ENCODE data around the gene TMSB15B.
"Not testable (repeated sequence)": the region's sequence is repeated elsewhere in the genome, so short reads cannot be mapped to it uniquely, and the experiment has no call there.

Gene TMSB15B

GRCh38 chrX:103962411-103963278 is at the start of gene TMSB15B:
TMSB15B (plus strand) TSS chrX:103962627.
- not testable (repeated sequence) for DNase-seq (ENCODE audit: low read depth in 1 of 2, low spot score in 1 of 2)

GRCh38 chrX:103913356-103914020 is 48.9 kb upstream of the TMSB15B start:
- DNase-seq (ENCODE audit: low read depth in 1 of 2, low spot score in 1 of 2): no peak

- no peak for DNase-seq (ENCODE audit: low read depth in 1 of 2, low spot score in 1 of 2)
These were observed 44.4 kb upstream of the TMSB15B start for GRCh38 chrX:103918050-103918449.

- peak in 1 of 2 donors; percentile 31 for DNase-seq (ENCODE audit: low read depth in 1 of 2, low spot score in 1 of 2)
These were observed 43.7 kb upstream of the TMSB15B start for GRCh38 chrX:103918571-103919269.

GRCh38 chrX:103919270-103919637 is 43.2 kb upstream of the TMSB15B start:
- no peak for DNase-seq (ENCODE audit: low read depth in 1 of 2, low spot score in 1 of 2)

- DNase-seq (ENCODE audit: low read depth in 1 of 2, low spot score in 1 of 2): not testable (repeated sequence)
These were observed 41.9 kb upstream of the TMSB15B start for GRCh38 chrX:103920515-103920914.

- DNase-seq (ENCODE audit: low read depth in 1 of 2, low spot score in 1 of 2): no peak
These were observed 35.4 kb upstream of the TMSB15B start for GRCh38 chrX:103927030-103927429.

- no peak for DNase-seq (ENCODE audit: low read depth in 1 of 2, low spot score in 1 of 2)
These were observed 34.8 kb upstream of the TMSB15B start for GRCh38 chrX:103927633-103928032.

GRCh38 chrX:103932133-103932532 is 30.3 kb upstream of the TMSB15B start:
- DNase-seq (ENCODE audit: low read depth in 1 of 2, low spot score in 1 of 2): no peak

- DNase-seq (ENCODE audit: low read depth in 1 of 2, low spot score in 1 of 2): not testable (repeated sequence)
These were observed 22.2 kb upstream of the TMSB15B start for GRCh38 chrX:103940257-103940656.

GRCh38 chrX:103941201-103941975 is 21.0 kb upstream of the TMSB15B start:
- DNase-seq (ENCODE audit: low read depth in 1 of 2, low spot score in 1 of 2): no peak

- no peak for DNase-seq (ENCODE audit: low read depth in 1 of 2, low spot score in 1 of 2)
These were observed 12.9 kb upstream of the TMSB15B start for GRCh38 chrX:103949506-103949905.

GRCh38 chrX:103953353-103953752 is 9.1 kb upstream of the TMSB15B start:
- DNase-seq (ENCODE audit: low read depth in 1 of 2, low spot score in 1 of 2): no peak

- DNase-seq (ENCODE audit: low read depth in 1 of 2, low spot score in 1 of 2): no peak
These were observed 8.2 kb upstream of the TMSB15B start for GRCh38 chrX:103954259-103954658.

- not testable (repeated sequence) for DNase-seq (ENCODE audit: low read depth in 1 of 2, low spot score in 1 of 2)
These were observed 1.8 kb upstream of the TMSB15B start for GRCh38 chrX:103960599-103960998.

GRCh38 chrX:103983508-103983907 is 21.1 kb downstream of the TMSB15B start:
- DNase-seq (ENCODE audit: low read depth in 1 of 2, low spot score in 1 of 2): not testable (repeated sequence)

GRCh38 chrX:103999234-103999633 is 36.8 kb downstream of the TMSB15B start:
- no peak for DNase-seq (ENCODE audit: low read depth in 1 of 2, low spot score in 1 of 2)

- no peak for DNase-seq (ENCODE audit: low read depth in 1 of 2, low spot score in 1 of 2)
These were observed 46.4 kb downstream of the TMSB15B start for GRCh38 chrX:104008831-104009230.

- no peak for DNase-seq (ENCODE audit: low read depth in 1 of 2, low spot score in 1 of 2)
These were observed 50.7 kb downstream of the TMSB15B start for GRCh38 chrX:104013158-104013557.

GRCh38 chrX:104013606-104014005 is 51.2 kb downstream of the TMSB15B start, which contains the start of gene H2BW1:
H2BW1 (minus strand) TSS chrX:104013708; CDS start chrX:104013576, 132 bp downstream.
- no peak for DNase-seq (ENCODE audit: low read depth in 1 of 2, low spot score in 1 of 2)

GRCh38 chrX:104015576-104015975 is 53.1 kb downstream of the TMSB15B start:
- not testable (repeated sequence) for DNase-seq (ENCODE audit: low read depth in 1 of 2, low spot score in 1 of 2)
